ENCODE results near the gene NAA11.

DNA sequence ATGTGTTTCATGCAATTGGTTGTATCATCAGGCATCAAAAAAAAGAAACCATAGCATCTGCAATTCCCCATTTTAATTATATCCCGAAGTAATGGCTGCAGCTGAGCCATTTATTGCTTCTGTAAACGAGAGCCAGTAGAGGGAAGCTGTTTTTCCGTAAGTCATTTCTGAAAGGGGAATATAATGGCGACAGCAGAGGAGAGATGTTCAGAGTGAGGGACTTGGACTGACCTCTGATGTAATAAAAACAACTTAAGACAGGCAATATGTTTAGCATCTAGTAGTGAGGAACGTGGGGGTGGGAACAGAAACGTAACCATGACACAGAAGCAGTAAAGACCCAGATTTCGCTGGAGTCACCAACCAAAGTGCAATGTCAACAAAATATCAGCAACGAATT, 31.5 kb upstream of the NAA11 start:
- TF ChIP-seq, protein P1, sequence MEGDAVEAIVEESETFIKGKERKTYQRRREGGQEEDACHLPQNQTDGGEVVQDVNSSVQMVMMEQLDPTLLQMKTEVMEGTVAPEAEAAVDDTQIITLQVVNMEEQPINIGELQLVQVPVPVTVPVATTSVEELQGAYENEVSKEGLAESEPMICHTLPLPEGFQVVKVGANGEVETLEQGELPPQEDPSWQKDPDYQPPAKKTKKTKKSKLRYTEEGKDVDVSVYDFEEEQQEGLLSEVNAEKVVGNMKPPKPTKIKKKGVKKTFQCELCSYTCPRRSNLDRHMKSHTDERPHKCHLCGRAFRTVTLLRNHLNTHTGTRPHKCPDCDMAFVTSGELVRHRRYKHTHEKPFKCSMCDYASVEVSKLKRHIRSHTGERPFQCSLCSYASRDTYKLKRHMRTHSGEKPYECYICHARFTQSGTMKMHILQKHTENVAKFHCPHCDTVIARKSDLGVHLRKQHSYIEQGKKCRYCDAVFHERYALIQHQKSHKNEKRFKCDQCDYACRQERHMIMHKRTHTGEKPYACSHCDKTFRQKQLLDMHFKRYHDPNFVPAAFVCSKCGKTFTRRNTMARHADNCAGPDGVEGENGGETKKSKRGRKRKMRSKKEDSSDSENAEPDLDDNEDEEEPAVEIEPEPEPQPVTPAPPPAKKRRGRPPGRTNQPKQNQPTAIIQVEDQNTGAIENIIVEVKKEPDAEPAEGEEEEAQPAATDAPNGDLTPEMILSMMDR (IDR thresholded peaks at IDR 0.05): no peak
- TF ChIP-seq POLR2A (IDR thresholded peaks at IDR 0.05): no peak

Data from thyroid gland (tissue), 4 donors.